Cardiac muscle cell (in vitro differentiated cells and primary cell): Measurements from ENCODE around the gene RREB1. TPM values are rescaled to one million over a fixed set of nuclear protein-coding genes. Genes with fewer than 3 reads are reported as not detected.

Source experiments
- DNase-seq, 2 donors: peaks; one replicate each; pipeline versions ENCODE4 v3.0.0 to v3.0.0-alpha.2; 2010 to 2017; ENCODE audit warnings: low read depth in 1 of 2, low spot score in 1 of 2
- H3K27ac ChIP-seq: fragments of 200-600 bp; sonication (generic); 2 replicates; pipeline ENCODE4 v1.5.1; 2016
- H3K27me3 ChIP-seq: fragments of 200-600 bp; sonication (generic); 2 replicates; pipeline ENCODE4 v1.6.0; 2016; ENCODE audit warnings: control low read depth
- H3K36me3 ChIP-seq: fragments of 200-600 bp; sonication (generic); 2 replicates; pipeline ENCODE4 v1.5.1; 2016; ENCODE audit warnings: control low read depth
- H3K4me1 ChIP-seq: fragments of 200-600 bp; sonication (generic); 2 replicates; pipeline ENCODE4 v1.8.1; 2017; ENCODE audit warnings: low read depth, mild to moderate bottlenecking, mixed run types
- H3K4me3 ChIP-seq: fragments of 200-600 bp; sonication (generic); 2 replicates; pipeline ENCODE4 v1.5.1; 2016; ENCODE audit warnings: mild to moderate bottlenecking
- H3K9me3 ChIP-seq: fragments of 200-600 bp; sonication (generic); 2 replicates; pipeline ENCODE4 v1.5.1; 2017; ENCODE audit warnings: low read depth, mild to moderate bottlenecking, control low read depth
- CTCF ChIP-seq: IDR thresholded peaks from 2 replicates; pipeline ENCODE4 v1.5.1; 2012; ENCODE audit warnings: low read depth, mild to moderate bottlenecking, low read length
- polyA plus RNA-seq: library from polyadenylated mRNA; unstranded; fragments of >200 nt; fragmentation: Nextera tagmentation; extraction: Ambion mirVana; gene quantifications from 2 replicates; pipeline ENCODE4 v1.2.1, GENCODE V29; 2016
- total RNA-seq: library from RNA; depleted of rRNA; stranded (reverse); fragments of >200 nt; gene quantifications from 2 replicates; pipeline ENCODE4 v1.2.3, GENCODE V29; 2016

Gene RREB1
- total and polyA plus RNA-seq, 2 experiments from 2014 or later, result 15.4 to 55.3 TPM

GRCh38 chr6:7136859-7137334 is 29.1 kb downstream of the RREB1 start:
- H3K4me3 ChIP-seq, result no peak overlapping the region
- H3K4me1 ChIP-seq, result peaks cover 56% of the 10 kb centered on the region
- no peaks in the 10 kb centered on the region for H3K9me3 ChIP-seq
- no peaks in the 10 kb centered on the region for H3K36me3 ChIP-seq
- TF ChIP-seq CTCF, result no peak
- H3K27ac ChIP-seq, result peak overlapping the region; percentile 82
- no peaks in the 10 kb centered on the region for H3K27me3 ChIP-seq
- no peak for DNase-seq

GRCh38 chr6:7137335-7138045 is 29.7 kb downstream of the RREB1 start:
- peak; percentile 57 to 77 for DNase-seq
- H3K9me3 ChIP-seq, result no peaks in the 10 kb centered on the region
- no peaks in the 10 kb centered on the region for H3K36me3 ChIP-seq
- peaks cover 56% of the 10 kb centered on the region for H3K4me1 ChIP-seq
- no peak overlapping the region for H3K4me3 ChIP-seq
- no peak for TF ChIP-seq CTCF
- no peaks in the 10 kb centered on the region for H3K27me3 ChIP-seq
- H3K27ac ChIP-seq, result peak overlapping the region; percentile 82

- TF ChIP-seq CTCF, result no peak
- Histone ChIP-seq H3K27me3 (no peaks in the 10 kb centered on the region), H3K36me3 (no peaks in the 10 kb centered on the region), H3K9me3 (no peaks in the 10 kb centered on the region), H3K4me3 (no peak overlapping the region), H3K27ac (peak overlapping the region; percentile 82), H3K4me1 (peaks cover 61% of the 10 kb centered on the region)
- DNase-seq, result no peak
Observed at GRCh38 chr6:7138046-7138531, 30.3 kb downstream of the RREB1 start.

- no peak for DNase-seq
- H3K4me1 ChIP-seq, result peaks cover 69% of the 10 kb centered on the region
- H3K36me3 ChIP-seq, result no peaks in the 10 kb centered on the region
- no peaks in the 10 kb centered on the region for H3K9me3 ChIP-seq
- TF ChIP-seq CTCF, result no peak
- H3K4me3 ChIP-seq, result no peak overlapping the region
- H3K27ac ChIP-seq, result peak overlapping the region; percentile 82
- H3K27me3 ChIP-seq, result no peaks in the 10 kb centered on the region
Observed at GRCh38 chr6:7138921-7139358, 31.2 kb downstream of the RREB1 start.

- H3K9me3 ChIP-seq, result no peaks in the 10 kb centered on the region
Observed at GRCh38 chr6:7139835-7140470, 32.2 kb downstream of the RREB1 start.

More at GRCh38 chr6:7139835-7140470, 32.2 kb downstream of the RREB1 start:
- Histone ChIP-seq H3K4me1 (peaks cover 70% of the 10 kb centered on the region), H3K27ac (no peak overlapping the region), H3K27me3 (no peaks in the 10 kb centered on the region), H3K36me3 (no peaks in the 10 kb centered on the region), H3K4me3 (no peak overlapping the region)
- DNase-seq, result no peak
- no peak for TF ChIP-seq CTCF
